NOMO-1 (cell line): ENCODE data around the gene UQCC3.
"Not testable (repeated sequence)": the region's sequence is repeated elsewhere in the genome, so short reads cannot be mapped to it uniquely, and the experiment has no call there.

Source experiments
- DNase-seq, 2 experiments: peaks; one replicate each; lab custom pipeline; 2025; ENCODE audit not compliant: unreplicated experiment in 2 of 2; lab: John Stamatoyannopoulos, UW

Gene UQCC3, protein sequence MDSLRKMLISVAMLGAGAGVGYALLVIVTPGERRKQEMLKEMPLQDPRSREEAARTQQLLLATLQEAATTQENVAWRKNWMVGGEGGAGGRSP

DNA sequence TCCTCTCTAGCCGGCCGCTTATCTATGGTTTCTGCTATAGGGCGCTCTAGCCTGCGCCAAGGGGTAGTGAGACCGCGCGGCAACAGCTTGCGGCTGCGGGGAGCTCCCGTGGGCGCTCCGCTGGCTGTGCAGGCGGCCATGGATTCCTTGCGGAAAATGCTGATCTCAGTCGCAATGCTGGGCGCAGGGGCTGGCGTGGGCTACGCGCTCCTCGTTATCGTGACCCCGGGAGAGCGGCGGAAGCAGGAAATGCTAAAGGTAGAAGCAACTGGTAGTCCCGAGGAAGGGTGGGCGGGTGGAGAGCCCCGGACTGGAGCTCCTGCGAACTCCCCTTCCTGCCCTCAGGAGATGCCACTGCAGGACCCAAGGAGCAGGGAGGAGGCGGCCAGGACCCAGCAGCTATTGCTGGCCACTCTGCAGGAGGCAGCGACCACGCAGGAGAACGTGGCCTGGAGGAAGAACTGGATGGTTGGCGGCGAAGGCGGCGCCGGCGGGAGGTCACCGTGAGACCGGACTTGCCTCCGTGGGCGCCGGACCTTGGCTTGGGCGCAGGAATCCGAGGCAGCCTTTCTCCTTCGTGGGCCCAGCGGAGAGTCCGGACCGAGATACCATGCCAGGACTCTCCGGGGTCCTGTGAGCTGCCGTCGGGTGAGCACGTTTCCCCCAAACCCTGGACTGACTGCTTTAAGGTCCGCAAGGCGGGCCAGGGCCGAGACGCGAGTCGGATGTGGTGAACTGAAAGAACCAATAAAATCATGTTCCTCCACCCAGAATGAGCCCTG is at the start of gene UQCC3, which contains the start of gene LBHD1:
TSS of gene UQCC3 (plus strand) at position 66 of the 782 bp plus-strand sequence. CDS start at position 139, 73 bp downstream.
TSS of gene LBHD1 (minus strand) at position 660 of the 782 bp plus-strand sequence. CDS start 2,236 bp downstream, outside the sequence.
- DNase-seq, result peak; percentile 88 to 92

DNA sequence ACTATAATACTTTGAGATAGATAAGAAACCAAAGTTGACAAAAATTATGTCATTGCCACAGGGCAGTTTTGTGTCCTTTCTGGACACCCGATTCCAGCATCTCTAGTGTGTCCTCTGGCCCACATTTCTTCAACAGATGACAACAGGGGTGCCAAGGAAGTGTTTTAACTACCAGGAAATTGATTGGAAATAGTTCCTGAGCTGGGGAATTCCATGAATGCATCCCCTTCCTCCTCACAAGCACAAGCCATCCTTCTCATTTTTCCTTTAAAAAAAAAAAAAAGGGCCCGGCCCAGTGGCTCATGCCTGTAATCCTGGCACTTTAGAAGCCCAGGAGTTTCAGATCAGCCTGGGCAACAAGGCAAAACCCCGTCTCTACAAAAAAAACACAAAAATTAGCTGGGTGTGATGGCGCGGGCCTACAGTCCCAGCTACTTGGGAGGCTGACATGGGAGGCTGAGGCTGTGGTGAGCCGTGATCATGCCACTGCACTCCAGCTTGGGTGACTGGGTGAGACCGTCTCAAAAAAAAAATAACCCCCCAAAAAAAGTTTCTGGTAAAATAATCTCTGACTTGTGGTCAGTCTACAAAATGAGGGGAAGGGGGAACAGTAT is 48.9 kb upstream of the UQCC3 start:
- no peak for DNase-seq

DNA sequence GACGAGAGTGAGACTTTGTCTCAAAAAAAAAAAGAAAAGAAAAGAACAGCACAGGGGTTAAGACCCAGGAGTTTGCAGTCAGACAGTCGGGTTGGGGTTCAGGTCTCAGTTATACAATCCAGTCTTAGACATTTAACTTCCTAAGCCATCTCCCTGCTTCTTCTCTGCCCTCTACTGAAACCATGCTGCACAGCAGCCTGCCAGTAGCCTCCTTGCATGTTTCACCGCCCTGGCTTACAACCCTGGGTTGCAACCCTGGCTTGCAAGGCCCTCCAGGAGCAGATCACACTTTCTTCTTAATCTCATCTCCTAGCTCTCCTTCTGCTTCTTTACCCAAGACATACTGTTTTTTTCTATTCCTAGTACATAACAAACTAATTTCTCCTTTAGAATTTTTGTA is 43.8 kb upstream of the UQCC3 start:
- no peak for DNase-seq

DNA sequence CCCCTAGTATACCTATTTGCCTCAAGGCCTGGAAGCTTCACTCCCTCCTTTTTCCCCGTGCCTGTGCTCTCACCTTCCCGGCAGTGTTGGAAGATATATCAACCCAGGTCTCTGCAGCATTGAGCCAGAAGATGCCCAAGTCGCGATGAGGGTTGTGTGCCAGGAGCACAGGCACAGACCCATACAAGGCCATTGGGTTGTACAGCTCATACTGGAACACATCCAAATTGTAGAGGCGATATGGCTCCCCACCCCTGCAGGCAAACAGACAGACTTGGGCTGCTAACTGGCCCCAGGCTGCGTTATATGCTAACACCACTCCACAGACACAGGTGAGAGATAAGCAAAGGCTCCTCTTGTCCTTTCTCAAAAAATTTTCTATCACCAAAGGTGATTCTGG is 39.0 kb upstream of the UQCC3 start:
- DNase-seq, result no peak

DNA sequence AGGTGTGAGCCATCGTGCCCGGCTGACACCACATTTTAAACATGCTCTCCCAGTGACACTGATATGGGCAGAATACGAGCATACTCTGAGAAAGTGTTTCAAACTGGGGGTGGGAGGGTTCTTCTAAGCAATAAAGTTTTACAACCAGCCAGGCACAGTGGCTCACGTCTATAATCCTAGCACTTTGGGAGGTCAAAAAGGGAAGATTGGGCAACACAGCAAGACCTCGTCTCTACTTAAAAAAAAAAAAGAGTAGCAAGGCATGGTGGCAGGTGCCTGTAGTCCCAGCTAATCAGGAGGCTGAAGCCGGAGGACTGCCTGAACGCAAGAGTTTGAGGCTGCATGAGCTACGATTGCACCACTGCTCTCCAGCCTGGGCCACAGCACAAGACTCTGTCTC is 27.3 kb upstream of the UQCC3 start:
- DNase-seq, result no peak

DNA sequence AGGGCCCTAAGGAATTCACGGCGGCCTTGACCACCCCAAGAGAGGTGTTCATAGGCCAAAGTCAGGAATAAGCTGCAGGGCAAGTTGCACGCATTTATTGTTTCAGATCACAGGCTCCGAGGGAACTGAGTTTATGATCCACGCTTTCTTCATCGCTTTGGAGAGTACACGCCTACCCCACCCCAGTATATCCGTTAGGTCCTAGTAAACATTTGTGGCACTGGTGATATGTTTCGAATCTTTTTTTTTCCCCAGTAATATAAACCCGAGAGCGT is 25.9 kb upstream of the UQCC3 start:
- peak in 1 of 2 experiments; percentile 15 for DNase-seq

DNA sequence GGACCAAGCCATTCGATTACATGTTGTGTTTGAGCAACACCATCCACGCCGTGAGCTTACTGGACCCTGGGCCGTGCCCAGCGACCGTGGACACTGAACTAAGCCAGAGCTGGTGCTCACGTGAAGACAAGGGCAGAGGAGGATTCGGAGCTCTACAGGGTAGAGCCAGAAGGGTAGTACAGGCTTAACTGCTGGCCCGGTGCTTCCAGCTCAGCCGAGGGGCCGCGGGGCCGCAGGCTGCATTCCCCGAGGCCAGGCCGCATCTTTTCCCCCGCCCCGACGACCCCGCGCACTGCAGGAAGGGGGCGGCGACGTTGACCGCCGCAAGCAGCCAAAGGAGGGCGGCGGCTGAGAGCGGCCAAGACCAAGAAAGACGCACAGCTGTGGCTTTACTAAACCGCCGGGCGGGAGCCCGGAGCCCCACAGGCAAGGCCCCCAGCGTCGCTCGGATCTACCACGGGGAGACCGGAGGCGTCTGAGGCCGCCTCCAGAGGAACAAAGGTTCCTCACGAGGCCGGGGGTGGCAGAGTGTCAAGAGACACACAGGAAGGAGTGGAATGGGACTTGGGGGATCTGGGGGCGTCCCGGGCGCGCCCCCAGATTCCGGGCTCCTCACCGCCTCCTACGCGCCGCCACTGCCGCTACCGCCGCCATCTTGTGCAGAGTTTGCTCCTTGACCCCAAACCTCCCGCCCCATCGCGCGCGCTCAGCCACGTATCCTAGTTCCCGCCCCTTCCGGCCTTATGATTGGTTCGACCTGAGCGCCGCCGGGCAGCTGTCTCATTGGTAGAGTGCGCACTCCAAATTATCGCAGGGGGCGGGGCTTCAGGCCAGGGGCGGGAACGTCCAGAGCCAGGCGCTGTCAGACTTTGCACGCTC is 25.3 kb upstream of the UQCC3 start, which contains the start of gene GANAB:
TSS of gene GANAB (minus strand) at position 668 of the 879 bp plus-strand sequence. CDS start at position 654, 14 bp downstream.
- peak; percentile 98 to 99 for DNase-seq

DNA sequence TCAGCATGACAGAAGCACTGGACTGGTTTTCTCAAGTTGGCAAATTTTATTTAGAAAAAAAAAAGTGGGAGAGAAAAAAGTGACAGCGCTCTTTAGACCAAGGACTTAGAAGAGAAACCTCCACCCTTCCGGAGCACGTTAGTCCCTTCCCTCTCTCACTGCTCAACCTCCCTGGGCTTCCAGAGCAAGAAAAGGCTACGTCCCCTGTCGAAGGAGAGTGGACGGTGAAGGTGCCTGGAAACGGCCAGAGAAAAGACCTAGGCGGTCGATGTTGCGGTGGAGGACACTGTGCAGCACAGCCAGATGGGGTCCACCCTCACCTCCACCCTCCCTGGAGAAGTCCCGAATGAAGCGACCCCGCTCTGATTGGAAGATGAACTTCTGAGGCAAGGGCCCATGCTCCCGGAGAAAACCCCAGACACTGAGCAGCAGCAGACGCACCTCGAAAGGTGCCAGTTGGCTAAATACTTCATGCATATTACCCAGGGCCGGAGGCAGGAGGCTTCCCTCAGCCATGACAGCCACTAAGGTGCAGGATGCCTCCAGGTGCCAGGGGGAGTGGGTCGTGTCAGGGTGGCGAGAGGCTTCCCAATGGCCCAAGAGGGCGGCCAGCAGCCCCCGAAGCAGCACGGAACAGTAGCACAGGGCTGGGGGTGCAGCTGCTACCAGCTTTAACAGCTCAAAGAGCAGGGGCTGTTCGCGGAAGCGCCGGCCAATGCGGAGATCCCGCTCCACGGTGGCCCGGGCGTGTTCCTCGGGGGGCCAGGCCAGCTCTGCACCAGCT is 24.5 kb upstream of the UQCC3 start:
- DNase-seq, result no peak

DNA sequence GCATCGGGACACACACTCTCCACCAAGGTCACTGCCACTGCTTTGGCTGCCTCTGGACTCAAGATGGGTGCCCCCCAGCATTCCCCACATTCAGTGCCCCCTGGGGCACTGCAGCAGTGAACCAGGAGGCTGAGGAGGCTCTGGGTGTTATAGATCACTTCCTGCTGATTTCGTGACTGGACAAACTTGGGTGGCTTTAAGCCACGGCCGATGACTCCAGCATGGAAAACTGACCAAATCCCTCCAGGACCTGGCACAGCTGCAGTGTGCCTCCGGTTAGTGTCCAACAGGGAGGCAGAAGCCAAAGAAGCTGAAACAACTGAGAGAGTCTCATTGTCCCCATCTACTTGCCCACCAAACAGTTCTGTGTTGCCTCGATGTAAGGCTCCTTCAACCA is 23.9 kb upstream of the UQCC3 start:
- no peak for DNase-seq

DNA sequence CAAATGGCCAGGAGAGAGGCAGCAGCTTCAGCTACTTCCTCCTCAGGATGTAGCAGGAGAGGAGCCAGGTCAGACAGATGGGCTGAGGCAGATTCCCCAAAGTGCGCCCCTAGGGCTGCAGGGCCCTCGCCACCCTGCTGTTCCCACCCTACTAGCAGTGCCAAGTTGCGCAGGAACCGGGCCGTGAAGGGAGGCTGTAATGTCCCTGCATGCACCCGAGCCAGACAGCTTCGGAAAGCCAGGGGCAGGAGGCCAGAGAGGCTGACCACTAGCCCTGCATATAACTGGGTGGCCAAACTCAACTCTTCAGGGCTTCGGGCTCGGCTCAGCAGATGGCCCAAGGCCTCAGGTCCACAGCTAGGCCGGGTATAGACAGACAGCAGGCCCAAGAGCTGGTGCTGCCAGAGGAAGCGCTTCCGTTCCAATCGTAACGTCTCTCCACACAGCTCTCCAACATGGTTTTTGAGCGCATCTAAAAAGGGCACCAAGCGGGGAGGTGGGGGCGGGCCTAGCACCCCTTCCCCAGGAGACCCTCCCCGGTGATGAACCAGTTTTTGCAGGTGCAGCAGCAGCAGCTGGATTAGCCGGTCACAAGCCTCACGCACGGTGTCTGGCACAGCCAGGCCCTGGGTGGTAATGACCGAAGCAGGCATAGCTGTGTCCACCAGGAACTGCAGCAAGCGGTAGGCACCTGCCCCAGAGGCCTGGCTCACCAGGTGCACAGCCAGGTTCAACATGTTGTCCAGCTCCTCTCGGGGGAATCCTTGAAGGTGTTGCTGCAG is 23.1 kb upstream of the UQCC3 start:
- DNase-seq, result no peak

DNA sequence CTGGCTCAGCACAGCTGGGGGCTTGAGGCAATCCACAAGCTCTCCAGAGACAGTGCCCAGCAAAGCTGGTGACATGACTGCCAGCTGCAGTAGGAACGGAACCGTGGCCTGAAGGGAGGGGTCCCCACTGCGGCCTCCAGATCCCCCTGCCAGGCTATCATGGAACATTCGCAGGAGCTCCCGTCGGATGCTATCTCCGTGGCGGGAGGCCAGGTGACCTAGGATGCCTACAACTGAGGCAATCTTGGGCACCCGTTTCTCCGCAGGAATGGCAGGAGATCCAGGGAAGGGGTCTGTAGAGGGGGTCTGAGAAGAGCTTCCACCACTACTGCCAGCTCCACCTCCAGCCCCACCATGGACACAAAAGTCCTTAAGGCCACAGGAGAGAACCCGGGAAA is 22.5 kb upstream of the UQCC3 start:
- DNase-seq, result no peak

DNA sequence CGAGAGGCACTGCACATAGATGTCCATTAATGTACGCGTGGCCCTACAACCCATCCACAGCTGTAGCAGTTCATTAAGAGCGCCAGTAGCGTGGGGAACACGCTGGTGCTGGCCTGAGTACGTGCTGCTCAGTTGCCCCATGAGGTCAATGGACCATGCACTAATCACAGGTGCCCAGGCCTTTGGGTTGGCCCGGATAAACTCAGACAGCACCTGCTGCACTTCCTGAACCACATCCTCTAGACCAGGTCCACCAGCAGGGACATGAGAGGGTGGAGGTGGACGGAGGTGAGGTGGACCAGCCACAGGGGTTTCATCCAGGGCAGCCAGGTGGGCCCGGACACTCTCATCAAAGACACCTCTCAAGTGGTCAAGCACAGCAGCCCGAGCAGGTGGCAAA is 22.0 kb upstream of the UQCC3 start:
- DNase-seq, result no peak

DNA sequence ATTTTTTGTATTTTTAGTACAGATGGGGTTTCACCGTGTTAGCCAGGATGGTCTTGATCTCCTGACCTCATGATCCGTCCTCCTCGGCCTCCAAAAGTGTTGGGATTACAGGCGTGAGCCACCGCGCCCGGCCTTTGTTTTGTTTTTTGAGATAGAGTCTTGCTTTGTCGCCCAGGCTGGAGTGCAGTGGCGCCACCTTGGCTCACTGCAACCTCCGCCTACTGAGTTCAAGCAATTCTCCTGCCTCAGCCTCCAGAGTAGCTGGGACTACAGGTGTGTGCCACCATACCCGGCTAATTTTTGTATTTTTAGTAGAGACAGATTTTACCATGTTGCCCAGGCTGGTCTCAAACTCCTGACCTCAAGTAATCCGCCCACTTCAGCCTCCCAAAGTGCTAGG is 21.2 kb upstream of the UQCC3 start:
- not testable (repeated sequence) for DNase-seq

DNA sequence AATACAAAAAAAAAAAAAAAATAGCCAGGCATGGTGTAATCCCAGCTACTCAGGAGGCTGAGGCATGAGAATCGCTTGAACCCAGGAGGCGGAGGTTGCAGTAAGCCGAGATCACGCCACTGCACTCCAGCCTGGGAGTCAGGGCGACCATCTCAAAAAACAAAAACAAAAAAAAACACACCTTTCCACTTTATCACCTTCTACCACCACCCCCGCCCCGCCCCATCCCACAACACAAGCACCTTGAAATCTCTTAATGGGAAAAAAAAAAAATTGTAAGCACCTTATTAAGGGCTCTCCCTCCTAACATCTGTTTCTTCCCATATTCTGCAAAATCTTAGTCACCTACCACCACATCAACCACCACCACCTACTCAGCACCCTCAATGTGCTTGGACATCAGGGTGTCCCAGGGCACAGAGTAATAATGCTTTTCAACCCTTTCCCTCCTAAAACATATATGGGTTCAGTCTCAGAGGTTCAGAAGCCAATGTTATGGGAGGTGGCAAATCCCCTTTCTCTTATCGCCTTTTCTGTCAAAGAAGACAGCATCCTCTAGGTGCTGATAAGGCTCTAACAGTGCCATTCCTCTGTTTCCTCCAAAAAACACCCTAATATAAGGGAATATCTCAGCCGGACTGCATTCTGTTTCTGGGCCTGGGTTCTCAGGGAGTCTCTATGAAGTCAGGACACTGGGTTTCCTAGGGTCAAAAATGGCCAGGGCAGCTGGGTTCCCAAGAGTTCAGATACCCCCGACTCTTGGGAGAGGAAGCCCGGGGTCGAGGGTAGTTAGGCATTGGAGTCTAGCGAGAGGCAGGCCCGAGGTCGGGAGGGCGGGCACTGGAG is 19.1 kb upstream of the UQCC3 start:
- DNase-seq, result no peak

DNA sequence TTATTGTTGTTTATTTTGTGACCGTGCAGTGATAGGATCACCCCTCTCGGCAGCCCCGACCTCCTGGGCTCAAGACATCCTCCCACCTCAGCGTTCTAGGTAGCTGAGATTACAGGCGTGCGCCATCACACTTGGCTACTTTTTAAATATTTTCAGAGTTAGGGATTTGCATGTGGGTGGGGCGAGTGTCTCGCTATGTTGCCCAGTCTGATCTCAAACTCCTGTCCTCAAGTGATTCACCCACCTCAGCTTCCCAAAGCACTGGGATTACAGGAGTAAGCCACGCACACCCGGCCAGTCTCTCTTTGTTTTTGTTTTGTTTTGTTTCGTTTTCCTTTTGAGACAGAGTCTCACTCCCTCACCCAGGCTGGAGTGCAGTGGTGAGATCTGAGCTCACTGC is 17.2 kb upstream of the UQCC3 start:
- DNase-seq, result no peak

DNA sequence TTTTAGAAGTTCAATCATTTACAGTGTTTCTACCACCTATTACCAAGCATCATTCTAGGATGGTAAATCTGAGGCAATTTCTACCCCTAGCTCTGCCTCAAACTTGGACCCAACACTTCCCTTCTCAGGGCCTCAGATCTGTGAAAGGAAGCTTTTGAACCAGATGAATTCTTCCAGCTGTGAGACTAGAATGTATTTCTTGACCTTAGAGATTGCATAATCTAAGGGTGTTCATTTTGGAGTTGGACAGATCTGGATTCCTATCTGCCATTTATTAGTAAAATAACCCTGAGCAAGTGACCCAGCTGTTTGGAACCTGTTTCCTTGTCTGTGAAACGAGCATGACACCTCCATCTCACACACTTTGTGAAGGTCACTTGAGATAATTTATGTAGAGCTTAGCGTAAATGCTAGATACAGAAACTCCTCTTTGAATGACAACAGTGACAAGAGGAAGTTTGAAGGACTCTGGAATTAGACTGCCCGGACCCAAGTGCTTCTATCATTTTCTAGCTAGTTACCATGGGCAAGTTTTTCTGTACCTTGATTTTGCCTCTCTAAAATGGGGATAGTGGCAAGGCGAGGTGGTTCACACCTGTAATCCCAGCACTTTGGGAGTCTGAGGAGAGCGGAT is 14.6 kb upstream of the UQCC3 start:
- peak; percentile 14 to 27 for DNase-seq

DNA sequence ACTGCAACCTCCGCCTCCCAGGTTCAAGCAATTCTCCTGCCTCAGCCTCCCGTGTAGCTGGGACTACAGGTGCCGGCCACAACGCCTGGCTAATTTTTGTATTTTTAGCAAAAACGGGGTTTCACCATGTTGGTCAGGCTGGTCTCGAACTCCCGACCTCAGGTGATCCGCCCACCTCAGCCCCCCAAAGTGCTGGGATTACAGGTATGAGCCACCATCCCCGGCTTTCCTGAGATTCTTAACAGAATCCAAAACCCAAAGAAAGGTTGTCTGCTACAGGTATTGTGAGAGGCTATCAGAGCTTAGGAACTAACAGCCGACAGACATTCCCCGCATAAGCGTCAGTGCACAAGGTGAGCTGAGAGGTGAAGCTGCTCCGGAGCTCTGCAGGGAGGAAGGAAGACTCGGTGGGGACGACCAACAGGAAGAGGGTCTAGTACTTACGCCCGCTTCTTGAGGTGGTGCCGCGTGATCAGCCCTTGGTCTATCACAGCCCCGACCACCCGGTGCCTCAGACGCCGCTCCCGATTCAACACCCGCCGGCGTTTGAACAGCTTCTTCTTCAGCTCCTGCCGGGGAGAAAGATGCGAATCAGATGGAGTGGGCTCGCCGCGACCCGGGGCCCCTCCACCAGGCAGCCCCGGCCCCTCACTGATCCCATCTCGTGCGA is 6.9 kb upstream of the UQCC3 start:
- DNase-seq, result peak in 1 of 2 experiments; percentile 61
